Measurements from ENCODE around the gene FOXF2.

The FOXF2 gene

GRCh38 chr6:1400126-1400850 is 10.9 kb downstream of the FOXF2 start:
- no peak for TF ChIP-seq CTCF (IDR thresholded peaks at IDR 0.05; ENCODE audit: control extremely low read depth, extremely low read depth, low read depth, missing control alignments)
- CTCF ChIA-PET: no interaction called here
- DNase-seq (ENCODE audit: extremely low spot score): no peak
- POLR2A ChIA-PET: no interaction called here

- DNase-seq (ENCODE audit: extremely low spot score): no peak
- CTCF ChIA-PET: interaction anchor here (1.2 to 1.5 kb wide), 2 partner anchors 21 to 1213 kb away, joined by 3 read pairs; no protein-coding TSS in a partner anchor
- TF ChIP-seq CTCF (IDR thresholded peaks at IDR 0.05; ENCODE audit: control extremely low read depth, extremely low read depth, low read depth, missing control alignments): no peak
- POLR2A ChIA-PET: no interaction called here
Observed at GRCh38 chr6:1402369-1402768, 13.0 kb downstream of the FOXF2 start.

- no peak for TF ChIP-seq CTCF (IDR thresholded peaks at IDR 0.05; ENCODE audit: control extremely low read depth, extremely low read depth, low read depth, missing control alignments)
Observed at GRCh38 chr6:1402868-1403267, 13.5 kb downstream of the FOXF2 start.

GRCh38 chr6:1403851-1404712 is 14.7 kb downstream of the FOXF2 start:
- TF ChIP-seq CTCF (IDR thresholded peaks at IDR 0.05; ENCODE audit: control extremely low read depth, extremely low read depth, low read depth, missing control alignments): no peak
- ChIA-PET CTCF (interaction anchor here (1.8 kb wide), 1 partner anchor 7 kb away, joined by 5 read pairs; no protein-coding TSS in a partner anchor), POLR2A (no interaction called here)
- DNase-seq (ENCODE audit: extremely low spot score): no peak

More at GRCh38 chr6:1402868-1403267, 13.5 kb downstream of the FOXF2 start:
- POLR2A ChIA-PET: no interaction called here
- no peak for DNase-seq (ENCODE audit: extremely low spot score)
- CTCF ChIA-PET: no interaction called here

GRCh38 chr6:1404713-1405098 is 15.3 kb downstream of the FOXF2 start:
- CTCF ChIA-PET: interaction anchor here (0.9 to 1.8 kb wide), 2 partner anchors 8 to 18 kb away, joined by 3 to 5 read pairs; no protein-coding TSS in a partner anchor
- no peak for DNase-seq (ENCODE audit: extremely low spot score)
- POLR2A ChIA-PET: no interaction called here
- no peak for TF ChIP-seq CTCF (IDR thresholded peaks at IDR 0.05; ENCODE audit: control extremely low read depth, extremely low read depth, low read depth, missing control alignments)

GRCh38 chr6:1405221-1405620 is 15.8 kb downstream of the FOXF2 start:
- TF ChIP-seq CTCF (IDR thresholded peaks at IDR 0.05; ENCODE audit: control extremely low read depth, extremely low read depth, low read depth, missing control alignments): no peak
- no peak for DNase-seq (ENCODE audit: extremely low spot score)
- CTCF ChIA-PET: interaction anchor here (0.9 to 1.8 kb wide), 3 partner anchors 8 to 18 kb away, joined by 3 to 5 read pairs (median 3); no protein-coding TSS in a partner anchor
- POLR2A ChIA-PET: no interaction called here

Measured in GM10248 (cell line).